ENCODE results near the gene HTR2A.

HTR2A gene

DNA sequence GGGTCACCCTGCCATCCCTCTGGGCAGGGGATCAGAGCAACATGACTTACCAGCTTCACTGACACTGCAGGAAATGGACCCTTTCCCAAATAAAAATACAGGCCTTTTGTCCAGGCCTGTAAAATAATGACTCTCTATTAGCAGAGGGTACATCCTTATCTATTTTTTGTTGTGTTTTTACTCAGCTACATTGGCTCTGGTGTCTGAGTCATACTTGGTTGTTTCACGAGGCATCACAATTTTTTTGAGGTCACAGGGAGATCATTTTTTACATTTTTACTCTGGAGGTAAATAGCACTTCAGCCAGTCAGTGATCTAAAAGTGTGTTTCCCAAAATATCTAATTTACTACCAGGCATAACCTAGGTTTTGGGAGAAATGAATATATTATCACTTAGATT lies 6.9 kb upstream of the HTR2A start:
- Histone ChIP-seq H3K27me3 (ENCODE audit: control insufficient read depth in 1 of 2, insufficient read depth in 2 of 2, low read length in 2 of 2) (no peaks in the 10 kb centered on the region), H3K4me1 (ENCODE audit: control insufficient read depth, insufficient read depth, low read length) (no peaks in the 10 kb centered on the region), H3K9ac (ENCODE audit: low read length in 2 of 2) (no peak overlapping the region), H3K36me3 (ENCODE audit: control insufficient read depth in 2 of 2, insufficient read depth in 2 of 2, low read length in 2 of 2) (no peaks in the 10 kb centered on the region), H3K9me3 (ENCODE audit: control insufficient read depth in 2 of 2, low read length in 2 of 2) (no peaks in the 10 kb centered on the region), H3K27ac (ENCODE audit: low read length) (no peak overlapping the region), H3K4me3 (ENCODE audit: low read length in 2 of 2) (no peak overlapping the region)

DNA sequence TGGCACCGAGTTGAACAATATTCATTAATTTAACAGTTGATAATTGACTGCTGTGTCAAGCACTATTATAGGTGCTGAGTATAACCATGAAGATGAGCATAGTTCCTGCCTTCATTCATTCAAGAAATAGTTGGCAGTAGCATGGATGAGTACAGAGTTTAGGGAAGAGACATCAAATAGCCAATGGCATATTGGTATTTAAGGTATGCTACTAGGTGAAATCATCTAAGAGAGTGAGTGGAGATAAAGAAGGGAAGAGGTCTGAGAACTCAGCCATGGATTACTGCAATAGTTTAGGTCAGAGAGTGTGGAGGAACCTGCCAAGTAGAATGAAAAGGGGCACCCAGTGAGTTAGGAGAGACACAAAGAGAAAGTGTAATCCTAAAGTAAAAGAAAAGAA lies 4.9 kb upstream of the HTR2A start:
- no peaks in the 10 kb centered on the region for H3K36me3 ChIP-seq (ENCODE audit: control insufficient read depth in 2 of 2, insufficient read depth in 2 of 2, low read length in 2 of 2)
- H3K4me3 ChIP-seq (ENCODE audit: low read length in 2 of 2), result no peak overlapping the region
- peaks cover 3% of the 10 kb centered on the region for H3K4me1 ChIP-seq (ENCODE audit: control insufficient read depth, insufficient read depth, low read length)
- H3K9ac ChIP-seq (ENCODE audit: low read length in 2 of 2), result no peak overlapping the region
- H3K27ac ChIP-seq (ENCODE audit: low read length), result no peak overlapping the region
- H3K9me3 ChIP-seq (ENCODE audit: control insufficient read depth in 2 of 2, low read length in 2 of 2), result no peaks in the 10 kb centered on the region
- no peaks in the 10 kb centered on the region for H3K27me3 ChIP-seq (ENCODE audit: control insufficient read depth in 1 of 2, insufficient read depth in 2 of 2, low read length in 2 of 2)

DNA sequence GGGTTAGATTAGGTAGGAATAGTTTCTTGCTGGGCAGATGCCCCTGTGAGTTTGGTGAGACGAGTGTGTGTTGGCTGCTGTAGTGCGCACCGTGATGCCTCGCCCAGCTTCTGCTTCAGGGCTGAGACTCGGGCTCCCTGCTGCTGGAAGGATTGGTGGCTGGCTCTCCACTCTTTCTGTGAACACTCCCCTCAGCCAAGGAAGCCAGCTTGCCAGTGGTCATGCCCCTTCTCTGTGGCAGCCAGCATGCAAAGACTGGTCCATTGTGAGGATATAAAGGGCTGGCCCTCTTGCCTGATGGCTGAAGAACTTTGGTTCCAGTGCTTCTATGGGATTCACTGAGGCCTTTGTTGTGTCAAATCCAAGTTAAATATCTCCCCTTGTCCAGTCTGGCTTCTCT lies 2.9 kb upstream of the HTR2A start:
- Histone ChIP-seq H3K4me3 (ENCODE audit: low read length in 2 of 2) (no peak overlapping the region), H3K4me1 (ENCODE audit: control insufficient read depth, insufficient read depth, low read length) (peaks cover 6% of the 10 kb centered on the region), H3K9me3 (ENCODE audit: control insufficient read depth in 2 of 2, low read length in 2 of 2) (no peaks in the 10 kb centered on the region), H3K27ac (ENCODE audit: low read length) (no peak overlapping the region), H3K27me3 (ENCODE audit: control insufficient read depth in 1 of 2, insufficient read depth in 2 of 2, low read length in 2 of 2) (no peaks in the 10 kb centered on the region), H3K9ac (ENCODE audit: low read length in 2 of 2) (no peak overlapping the region), H3K36me3 (ENCODE audit: control insufficient read depth in 2 of 2, insufficient read depth in 2 of 2, low read length in 2 of 2) (no peaks in the 10 kb centered on the region)

DNA sequence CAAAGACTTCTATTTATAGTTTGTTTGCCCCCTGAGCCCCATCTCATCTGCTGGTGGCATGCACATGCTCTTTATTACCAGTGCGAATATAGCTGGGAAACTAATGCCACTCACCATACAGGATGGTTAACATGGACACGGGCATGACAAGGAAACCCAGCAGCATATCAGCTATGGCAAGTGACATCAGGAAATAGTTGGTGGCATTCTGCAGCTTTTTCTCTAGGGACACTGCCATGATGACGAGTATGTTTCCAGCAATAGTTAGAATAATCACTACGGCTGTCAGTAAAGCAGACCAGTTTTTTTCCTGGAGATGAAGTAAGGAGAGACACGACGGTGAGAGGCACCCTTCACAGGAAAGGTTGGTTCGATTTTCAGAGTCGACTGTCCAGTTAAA lies 1.5 kb downstream of the HTR2A start:
- Histone ChIP-seq H3K36me3 (ENCODE audit: control insufficient read depth in 2 of 2, insufficient read depth in 2 of 2, low read length in 2 of 2) (peaks cover 0 to 3% of the 10 kb centered on the region in 2 donors), H3K4me1 (ENCODE audit: control insufficient read depth, insufficient read depth, low read length) (peaks cover 13% of the 10 kb centered on the region), H3K9me3 (ENCODE audit: control insufficient read depth in 2 of 2, low read length in 2 of 2) (no peaks in the 10 kb centered on the region), H3K27ac (ENCODE audit: low read length) (no peak overlapping the region), H3K27me3 (ENCODE audit: control insufficient read depth in 1 of 2, insufficient read depth in 2 of 2, low read length in 2 of 2) (no peaks in the 10 kb centered on the region), H3K4me3 (ENCODE audit: low read length in 2 of 2) (peak overlapping the region; percentile 69 to 92), H3K9ac (ENCODE audit: low read length in 2 of 2) (peak overlapping the region; percentile 31 to 61)

DNA sequence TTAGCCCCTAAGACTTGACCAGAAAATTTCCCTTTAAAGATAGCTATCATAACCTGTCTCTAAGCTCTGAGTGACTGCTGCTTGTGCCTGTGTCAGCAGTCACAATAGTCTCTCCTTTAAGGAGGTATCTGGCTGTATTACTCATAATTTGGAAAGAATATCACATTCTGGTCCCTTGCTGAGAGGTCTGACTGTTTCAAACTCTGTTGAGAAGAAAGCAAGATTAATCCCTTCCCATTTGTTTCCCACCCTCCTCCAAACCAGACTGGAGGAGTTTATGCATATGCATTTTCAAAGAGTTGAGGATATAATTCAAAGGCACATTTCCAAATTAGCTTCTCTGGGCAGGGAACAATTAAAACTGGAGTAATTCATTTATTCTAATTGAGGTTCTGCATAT lies 2.3 kb downstream of the HTR2A start:
- Histone ChIP-seq H3K27me3 (ENCODE audit: control insufficient read depth in 1 of 2, insufficient read depth in 2 of 2, low read length in 2 of 2) (no peaks in the 10 kb centered on the region), H3K27ac (ENCODE audit: low read length) (peak overlapping the region; percentile 50), H3K36me3 (ENCODE audit: control insufficient read depth in 2 of 2, insufficient read depth in 2 of 2, low read length in 2 of 2) (peaks cover 0 to 3% of the 10 kb centered on the region in 2 donors), H3K9ac (ENCODE audit: low read length in 2 of 2) (peak overlapping the region; percentile 65 to 69), H3K4me1 (ENCODE audit: control insufficient read depth, insufficient read depth, low read length) (peaks cover 13% of the 10 kb centered on the region), H3K9me3 (ENCODE audit: control insufficient read depth in 2 of 2, low read length in 2 of 2) (no peaks in the 10 kb centered on the region), H3K4me3 (ENCODE audit: low read length in 2 of 2) (peak overlapping the region; percentile 69 to 92)

DNA sequence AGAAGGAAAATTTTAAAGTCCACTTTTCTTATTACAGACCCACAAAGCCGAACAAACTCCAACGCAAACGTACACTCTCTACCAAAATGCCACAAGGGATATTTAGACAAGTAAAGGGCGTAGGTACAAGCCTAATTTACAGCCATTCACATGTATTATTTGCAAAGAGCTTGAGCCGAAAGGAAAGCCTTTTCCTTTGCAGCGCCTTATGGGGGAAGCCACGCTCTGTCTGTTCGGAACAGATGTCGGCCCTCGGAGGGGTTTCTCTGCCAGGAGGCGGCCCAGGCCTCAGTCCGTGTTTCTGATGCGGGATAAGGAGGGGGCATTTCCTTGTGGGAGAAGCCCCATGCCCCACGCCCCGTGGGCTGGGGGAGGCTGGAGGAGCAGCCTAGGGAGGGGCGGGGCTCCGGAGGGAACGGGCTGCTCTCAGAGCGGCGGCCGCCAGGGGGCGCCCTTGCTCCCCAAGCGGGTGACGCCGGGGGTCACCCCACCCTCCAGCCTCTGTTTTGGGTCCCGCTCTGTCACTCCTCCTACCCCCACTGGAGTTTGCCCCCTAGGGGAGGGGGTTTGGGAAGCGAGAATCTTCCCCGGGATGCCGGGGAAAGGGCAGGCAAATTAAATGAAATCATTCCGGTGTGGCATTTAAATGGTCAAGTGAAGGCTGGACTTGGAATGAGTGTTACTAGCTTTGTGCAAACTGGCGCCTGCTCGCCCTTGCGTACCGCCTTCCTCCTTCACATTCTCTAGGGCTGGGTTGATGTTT lies 2.9 kb downstream of the HTR2A start:
- H3K9ac ChIP-seq (ENCODE audit: low read length in 2 of 2), result peak overlapping the region; percentile 65 to 84
- peak overlapping the region; percentile 69 to 92 for H3K4me3 ChIP-seq (ENCODE audit: low read length in 2 of 2)
- H3K4me1 ChIP-seq (ENCODE audit: control insufficient read depth, insufficient read depth, low read length), result peaks cover 13% of the 10 kb centered on the region
- peaks cover 0 to 3% of the 10 kb centered on the region in 2 donors for H3K36me3 ChIP-seq (ENCODE audit: control insufficient read depth in 2 of 2, insufficient read depth in 2 of 2, low read length in 2 of 2)
- peak overlapping the region; percentile 50 for H3K27ac ChIP-seq (ENCODE audit: low read length)
- H3K27me3 ChIP-seq (ENCODE audit: control insufficient read depth in 1 of 2, insufficient read depth in 2 of 2, low read length in 2 of 2), result no peaks in the 10 kb centered on the region
- H3K9me3 ChIP-seq (ENCODE audit: control insufficient read depth in 2 of 2, low read length in 2 of 2), result no peaks in the 10 kb centered on the region

DNA sequence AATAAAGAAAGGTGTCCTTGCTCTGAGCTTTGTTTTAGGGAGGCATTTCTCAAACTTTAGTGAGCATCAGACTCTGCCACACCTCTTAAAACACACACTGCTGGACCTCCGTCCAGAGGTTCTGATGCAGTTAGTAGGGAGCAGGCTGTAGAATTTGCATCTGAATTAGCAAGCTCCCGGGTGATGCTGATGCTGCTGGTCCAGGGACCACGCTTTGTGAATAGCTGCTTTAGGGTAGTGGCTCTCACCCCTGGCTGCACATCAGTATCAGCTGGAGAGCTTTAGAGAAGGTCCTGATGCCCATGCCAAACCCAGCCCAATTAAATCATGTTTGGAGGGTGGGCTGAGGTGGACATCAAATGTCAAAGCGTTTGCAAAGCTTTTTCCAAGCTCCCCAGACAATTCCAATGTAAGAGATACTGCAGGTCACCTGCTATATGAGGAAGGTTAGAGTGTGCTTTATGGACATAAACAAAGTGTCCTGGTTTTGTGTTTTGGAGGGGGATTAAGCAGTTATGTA lies 3.6 kb downstream of the HTR2A start:
- Histone ChIP-seq H3K36me3 (ENCODE audit: control insufficient read depth in 2 of 2, insufficient read depth in 2 of 2, low read length in 2 of 2) (peaks cover 3 to 5% of the 10 kb centered on the region in 2 donors), H3K9me3 (ENCODE audit: control insufficient read depth in 2 of 2, low read length in 2 of 2) (no peaks in the 10 kb centered on the region), H3K27me3 (ENCODE audit: control insufficient read depth in 1 of 2, insufficient read depth in 2 of 2, low read length in 2 of 2) (no peaks in the 10 kb centered on the region), H3K4me3 (ENCODE audit: low read length in 2 of 2) (peak overlapping the region; percentile 69 to 92), H3K27ac (ENCODE audit: low read length) (no peak overlapping the region), H3K4me1 (ENCODE audit: control insufficient read depth, insufficient read depth, low read length) (peaks cover 13% of the 10 kb centered on the region), H3K9ac (ENCODE audit: low read length in 2 of 2) (peak overlapping the region; percentile 65 to 84)

DNA sequence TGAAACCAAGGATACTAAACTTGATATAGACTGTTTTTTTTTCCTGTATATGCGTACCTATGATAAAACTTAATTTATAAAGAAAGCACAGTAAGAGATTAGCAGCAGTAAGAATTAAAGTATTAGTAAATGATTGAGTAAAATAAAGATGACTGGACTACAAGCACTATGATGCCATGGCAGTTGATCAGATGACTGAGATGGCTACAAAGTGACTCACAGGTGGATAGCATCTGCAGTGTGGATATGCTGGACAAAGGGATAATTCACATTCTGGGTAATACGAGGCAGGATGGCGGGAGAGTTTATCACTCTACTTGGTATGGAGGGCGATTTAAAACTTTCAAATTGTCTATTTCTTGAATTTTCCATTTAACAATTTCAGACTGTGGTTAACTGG lies 11.8 kb downstream of the HTR2A start:
- no peak overlapping the region for H3K9ac ChIP-seq (ENCODE audit: low read length in 2 of 2)
- no peaks in the 10 kb centered on the region for H3K4me1 ChIP-seq (ENCODE audit: control insufficient read depth, insufficient read depth, low read length)
- H3K27ac ChIP-seq (ENCODE audit: low read length), result no peak overlapping the region
- no peak overlapping the region for H3K4me3 ChIP-seq (ENCODE audit: low read length in 2 of 2)
- H3K36me3 ChIP-seq (ENCODE audit: control insufficient read depth in 2 of 2, insufficient read depth in 2 of 2, low read length in 2 of 2), result peaks cover 0 to 5% of the 10 kb centered on the region in 2 donors
- H3K9me3 ChIP-seq (ENCODE audit: control insufficient read depth in 2 of 2, low read length in 2 of 2), result no peaks in the 10 kb centered on the region
- no peaks in the 10 kb centered on the region for H3K27me3 ChIP-seq (ENCODE audit: control insufficient read depth in 1 of 2, insufficient read depth in 2 of 2, low read length in 2 of 2)

DNA sequence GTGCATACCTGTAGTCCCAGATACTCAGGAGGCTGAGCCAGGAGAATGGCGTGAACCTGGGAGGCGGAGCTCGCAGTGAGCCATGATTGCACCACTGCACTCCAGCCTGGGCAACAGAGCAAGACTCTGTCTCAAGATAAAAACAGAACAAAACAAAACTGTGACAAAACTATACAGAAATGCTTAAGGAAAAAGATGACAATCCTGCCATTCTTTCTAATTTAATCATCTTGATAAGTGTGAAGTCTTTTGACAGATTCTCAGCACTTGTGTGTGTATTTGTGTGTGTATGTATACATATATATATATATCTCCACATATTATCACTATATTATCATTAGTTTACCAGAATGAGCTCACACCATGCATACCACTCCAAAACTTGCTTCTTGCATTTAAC lies 12.3 kb downstream of the HTR2A start:
- Histone ChIP-seq H3K9ac (ENCODE audit: low read length in 2 of 2) (no peak overlapping the region), H3K27me3 (ENCODE audit: control insufficient read depth in 1 of 2, insufficient read depth in 2 of 2, low read length in 2 of 2) (no peaks in the 10 kb centered on the region)

DNA sequence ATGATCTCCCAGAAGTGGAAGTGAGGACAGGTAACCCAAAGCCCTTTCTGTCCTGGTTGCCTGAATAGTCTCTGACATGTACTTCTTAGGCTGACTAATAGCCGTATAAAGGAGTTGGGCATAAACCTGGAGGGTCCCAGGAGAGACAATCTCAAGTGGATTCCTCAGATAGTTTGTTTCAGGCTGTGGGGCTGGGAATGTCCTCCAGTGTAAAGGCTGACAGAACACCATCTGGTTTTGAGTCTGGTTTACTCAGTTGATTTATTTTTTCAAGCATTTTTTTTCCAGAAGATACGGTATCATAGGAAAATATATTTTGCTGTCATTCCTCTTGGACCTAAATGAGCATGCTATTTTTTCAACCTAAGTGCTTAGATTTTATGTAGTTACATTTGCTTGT lies 15.2 kb downstream of the HTR2A start:
- Histone ChIP-seq H3K4me1 (ENCODE audit: control insufficient read depth, insufficient read depth, low read length) (no peaks in the 10 kb centered on the region), H3K36me3 (ENCODE audit: control insufficient read depth in 2 of 2, insufficient read depth in 2 of 2, low read length in 2 of 2) (no peaks in the 10 kb centered on the region), H3K4me3 (ENCODE audit: low read length in 2 of 2) (no peak overlapping the region), H3K27ac (ENCODE audit: low read length) (no peak overlapping the region), H3K27me3 (ENCODE audit: control insufficient read depth in 1 of 2, insufficient read depth in 2 of 2, low read length in 2 of 2) (no peaks in the 10 kb centered on the region), H3K9me3 (ENCODE audit: control insufficient read depth in 2 of 2, low read length in 2 of 2) (no peaks in the 10 kb centered on the region), H3K9ac (ENCODE audit: low read length in 2 of 2) (no peak overlapping the region)

More for the DNA sequence above, 12.3 kb downstream of the HTR2A start:
- H3K4me1 ChIP-seq (ENCODE audit: control insufficient read depth, insufficient read depth, low read length), result no peaks in the 10 kb centered on the region
- no peak overlapping the region for H3K27ac ChIP-seq (ENCODE audit: low read length)
- no peak overlapping the region for H3K4me3 ChIP-seq (ENCODE audit: low read length in 2 of 2)
- peaks cover 0 to 5% of the 10 kb centered on the region in 2 donors for H3K36me3 ChIP-seq (ENCODE audit: control insufficient read depth in 2 of 2, insufficient read depth in 2 of 2, low read length in 2 of 2)
- H3K9me3 ChIP-seq (ENCODE audit: control insufficient read depth in 2 of 2, low read length in 2 of 2), result no peaks in the 10 kb centered on the region

DNA sequence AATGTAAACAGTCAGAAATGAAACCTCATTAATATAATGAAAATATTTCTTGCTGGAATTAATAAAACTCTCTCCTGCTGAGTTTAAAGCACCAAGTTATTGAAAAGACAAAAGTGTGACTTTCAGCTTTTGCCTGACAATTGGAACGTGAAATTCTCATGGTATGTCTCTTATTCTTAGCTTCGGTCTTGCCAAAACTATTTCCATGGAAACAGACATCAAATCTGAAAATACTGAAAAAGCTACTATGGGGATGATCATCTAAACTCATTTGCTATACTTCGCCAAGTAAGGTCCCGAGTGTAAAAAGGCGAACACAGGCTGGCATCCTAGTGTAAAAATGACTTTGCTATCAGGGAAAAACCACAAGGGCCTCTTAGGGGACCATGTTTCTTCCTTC lies 22.8 kb downstream of the HTR2A start:
- H3K36me3 ChIP-seq (ENCODE audit: control insufficient read depth in 2 of 2, insufficient read depth in 2 of 2, low read length in 2 of 2), result no peaks in the 10 kb centered on the region
- H3K4me3 ChIP-seq (ENCODE audit: low read length in 2 of 2), result no peak overlapping the region
- H3K9ac ChIP-seq (ENCODE audit: low read length in 2 of 2), result no peak overlapping the region
- H3K9me3 ChIP-seq (ENCODE audit: control insufficient read depth in 2 of 2, low read length in 2 of 2), result no peaks in the 10 kb centered on the region
- no peaks in the 10 kb centered on the region for H3K27me3 ChIP-seq (ENCODE audit: control insufficient read depth in 1 of 2, insufficient read depth in 2 of 2, low read length in 2 of 2)
- no peaks in the 10 kb centered on the region for H3K4me1 ChIP-seq (ENCODE audit: control insufficient read depth, insufficient read depth, low read length)
- H3K27ac ChIP-seq (ENCODE audit: low read length), result no peak overlapping the region
